HG03521 (cell line): ENCODE data around the gene CDK6.

Experiments
- ATAC-seq: cut with Tn5 transposase; IDR thresholded peaks from one replicate; pipeline ENCODE4 v1.9.1; 2021; ENCODE audit warnings: mild to moderate bottlenecking, moderate library complexity; ENCODE audit not compliant: unreplicated experiment

CDK6 gene

DNA sequence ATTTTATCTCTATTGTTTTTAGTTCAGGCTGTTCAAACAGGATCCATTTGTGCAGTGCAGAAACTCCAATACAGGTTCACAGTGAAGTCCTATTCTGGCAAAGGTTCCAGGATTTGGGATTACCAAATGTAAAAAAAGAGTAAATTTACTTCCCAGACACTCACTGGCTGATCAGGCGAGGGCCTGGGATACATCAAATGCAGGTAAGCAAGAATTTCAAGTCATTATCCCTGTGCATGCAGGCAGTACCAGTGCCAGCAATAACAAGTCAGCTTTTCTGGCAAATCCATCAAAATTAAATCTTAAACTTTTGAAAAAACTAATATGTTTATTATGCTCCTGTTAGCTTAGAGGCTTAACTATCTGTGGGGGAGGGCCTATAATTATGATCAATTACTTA, 6.3 kb downstream of the CDK6 start:
- ATAC-seq: no peak

DNA sequence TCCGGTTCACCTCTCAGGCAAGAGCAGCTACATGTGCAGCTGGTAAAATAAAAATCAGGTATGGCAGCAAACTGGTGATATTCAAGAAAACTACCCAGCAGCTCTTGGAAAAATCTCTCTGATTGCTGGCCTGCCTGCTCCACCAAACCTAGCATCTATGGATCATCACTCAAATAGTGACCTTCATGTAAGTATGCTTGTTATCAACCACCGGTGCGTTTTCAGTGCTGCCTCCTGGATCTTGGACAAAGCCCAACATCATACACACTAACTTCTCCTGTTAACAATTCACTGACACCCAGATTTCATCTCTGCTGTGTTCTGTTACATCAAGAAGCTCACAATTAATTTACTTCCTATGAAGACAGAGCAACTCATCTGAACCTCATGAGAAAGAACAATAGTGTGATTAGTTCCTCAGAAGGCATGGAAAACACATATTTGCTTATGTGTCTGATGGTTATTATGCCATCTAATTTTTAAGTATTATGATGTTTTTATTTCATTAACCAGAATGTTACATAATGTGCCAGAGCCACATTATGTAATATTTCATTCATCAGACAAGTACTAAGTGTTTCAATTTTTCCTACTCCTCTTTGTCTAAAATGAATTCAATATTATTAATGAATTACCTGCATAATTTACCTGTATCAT, 8.8 kb downstream of the CDK6 start:
- no peak for ATAC-seq

DNA sequence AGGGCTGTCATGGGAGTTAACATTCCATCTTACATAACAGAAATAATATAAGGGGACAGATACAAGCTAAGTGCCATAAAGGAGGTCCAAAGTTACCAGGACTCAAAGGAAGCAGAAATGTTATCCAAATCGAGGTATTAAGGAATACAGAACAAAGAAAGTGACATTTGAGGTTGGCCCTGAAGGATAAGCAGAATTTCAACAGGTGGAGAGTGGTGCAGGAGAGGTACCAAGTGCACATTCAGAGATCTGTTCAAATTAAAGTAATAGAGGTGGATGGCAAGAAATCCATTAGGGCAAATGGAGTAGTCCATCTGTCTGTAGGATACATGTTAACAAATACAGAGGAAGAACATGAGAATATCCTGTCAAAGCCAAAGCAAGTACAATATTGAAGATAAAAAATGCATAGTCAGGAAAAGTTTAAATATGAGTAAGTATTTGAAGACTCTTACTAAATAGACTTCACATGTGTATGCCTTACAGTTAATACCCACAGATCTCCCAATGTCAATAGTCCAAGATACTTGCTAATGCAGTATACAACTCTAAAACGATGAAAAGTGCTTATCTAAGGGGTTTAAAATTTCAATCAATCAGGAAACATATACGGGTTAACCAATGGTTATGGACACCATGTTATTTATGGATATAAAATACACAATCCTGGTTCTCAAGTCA, 10.0 kb downstream of the CDK6 start:
- ATAC-seq: no peak

DNA sequence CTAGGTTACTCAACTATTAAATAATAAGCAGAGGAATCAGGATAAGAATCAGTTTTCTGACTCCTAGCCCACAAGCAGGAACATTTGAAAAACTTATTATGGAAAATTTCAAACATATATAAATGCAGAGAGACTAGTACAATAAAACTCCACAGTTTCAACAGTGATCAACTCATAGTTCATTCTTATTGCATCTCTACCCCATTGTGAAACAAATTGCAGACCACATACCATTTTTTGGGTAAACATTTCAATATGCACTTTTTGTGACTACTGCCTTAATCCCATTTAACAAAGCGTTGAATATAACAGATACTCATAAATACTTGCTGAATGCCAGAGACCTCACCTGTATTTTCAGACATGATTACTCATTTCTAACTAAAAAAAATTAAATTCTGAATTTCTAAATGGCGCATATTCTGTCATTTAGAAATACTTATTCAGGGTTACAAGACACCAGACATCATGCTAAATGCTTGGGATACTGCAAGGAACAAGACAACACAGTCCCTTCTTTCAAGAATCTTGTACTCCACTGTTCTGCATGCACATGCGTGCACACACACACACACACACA, 11.4 kb downstream of the CDK6 start:
- no peak for ATAC-seq

DNA sequence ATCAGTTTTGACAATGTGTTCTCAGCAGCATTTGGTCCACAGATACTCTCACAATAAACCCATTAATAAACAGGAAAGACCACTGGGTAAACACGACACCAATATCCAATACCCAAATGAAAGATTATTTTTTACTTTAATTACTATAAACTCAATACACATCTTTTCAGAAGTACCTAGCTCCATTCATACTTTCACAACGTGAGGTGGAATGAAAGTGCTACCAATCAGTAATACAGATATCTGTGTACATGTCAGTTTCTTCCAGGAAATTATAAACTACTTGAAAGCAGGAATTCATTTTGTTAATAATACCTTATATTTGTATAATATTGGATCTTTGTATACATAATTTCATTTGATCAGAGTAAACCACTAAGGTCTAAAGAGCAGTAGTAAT, 11.9 kb downstream of the CDK6 start:
- no peak for ATAC-seq

DNA sequence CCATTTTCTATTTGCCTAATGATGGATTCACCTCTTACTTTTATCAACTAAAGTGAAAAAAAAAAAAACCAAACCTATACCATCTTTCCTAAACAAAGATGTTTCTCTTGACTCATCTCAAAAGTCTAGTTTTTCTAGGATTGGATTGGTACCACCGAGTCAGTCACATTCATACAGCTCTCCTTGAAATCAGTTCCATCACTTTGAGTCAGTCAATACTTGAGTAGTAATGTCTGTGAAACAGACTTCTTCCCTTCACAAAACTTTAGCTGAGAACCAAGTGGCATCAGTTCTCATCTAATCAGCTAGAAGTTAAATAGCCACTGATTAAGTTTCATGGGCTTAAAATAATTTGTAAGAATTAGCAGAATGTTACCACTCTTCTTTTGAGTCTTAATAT, 13.3 kb downstream of the CDK6 start:
- no peak for ATAC-seq

DNA sequence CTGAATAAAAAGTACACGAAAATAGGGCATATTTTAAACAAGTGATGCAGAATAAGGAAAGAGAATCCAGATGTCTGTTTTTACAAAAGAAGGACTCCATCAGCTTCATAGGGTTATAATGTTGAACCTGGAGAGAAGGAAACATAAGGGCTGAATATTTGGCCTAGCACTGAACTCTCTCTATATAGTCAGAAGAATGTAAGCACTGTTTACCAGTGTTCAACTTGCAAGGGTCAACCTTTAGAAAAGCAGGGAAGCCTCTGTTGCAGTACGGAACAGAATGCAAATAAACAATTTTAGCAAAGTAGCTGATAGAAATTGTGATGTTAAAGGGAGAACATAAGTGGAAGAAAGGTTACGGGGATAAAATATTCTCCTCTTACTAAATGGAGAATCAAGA, 16.2 kb downstream of the CDK6 start:
- no peak for ATAC-seq

DNA sequence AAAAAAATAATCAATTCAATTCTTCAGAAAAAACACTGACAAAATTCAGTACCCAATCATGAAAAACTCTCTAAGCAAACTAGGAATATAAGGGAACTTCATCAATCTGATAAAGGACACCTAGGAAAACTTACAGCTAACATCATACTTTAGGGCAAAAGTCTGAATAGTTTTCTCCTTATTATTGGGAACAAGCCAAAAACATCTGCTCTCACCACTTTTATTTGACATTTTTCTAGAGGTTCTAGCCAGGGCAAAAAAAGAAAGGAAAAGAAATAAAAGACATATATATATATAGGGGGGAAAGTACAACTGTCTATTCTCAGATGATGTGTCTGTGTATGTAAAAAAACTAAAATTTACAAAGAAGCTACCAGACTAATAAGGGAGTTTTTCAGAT, 19.0 kb downstream of the CDK6 start:
- no peak for ATAC-seq

DNA sequence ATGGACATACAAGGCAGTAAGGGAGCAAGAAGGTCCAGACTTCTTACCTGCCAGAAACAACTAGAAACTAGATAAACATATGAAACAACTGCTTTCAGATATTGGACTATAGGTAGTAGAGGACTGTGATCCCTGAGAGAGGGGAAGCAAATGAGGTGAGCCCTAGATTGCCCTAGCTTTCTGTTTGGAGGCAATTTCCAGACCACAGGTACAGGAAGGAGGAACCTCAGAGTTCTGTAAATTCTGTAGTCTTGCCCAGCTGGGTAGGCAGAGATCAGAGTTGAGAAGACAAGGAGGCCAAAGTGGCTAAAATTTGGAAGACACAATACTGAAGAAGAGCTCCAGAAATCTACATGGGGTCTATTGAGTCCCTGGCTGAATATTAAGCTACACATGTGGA, 21.0 kb downstream of the CDK6 start:
- ATAC-seq: no peak

DNA sequence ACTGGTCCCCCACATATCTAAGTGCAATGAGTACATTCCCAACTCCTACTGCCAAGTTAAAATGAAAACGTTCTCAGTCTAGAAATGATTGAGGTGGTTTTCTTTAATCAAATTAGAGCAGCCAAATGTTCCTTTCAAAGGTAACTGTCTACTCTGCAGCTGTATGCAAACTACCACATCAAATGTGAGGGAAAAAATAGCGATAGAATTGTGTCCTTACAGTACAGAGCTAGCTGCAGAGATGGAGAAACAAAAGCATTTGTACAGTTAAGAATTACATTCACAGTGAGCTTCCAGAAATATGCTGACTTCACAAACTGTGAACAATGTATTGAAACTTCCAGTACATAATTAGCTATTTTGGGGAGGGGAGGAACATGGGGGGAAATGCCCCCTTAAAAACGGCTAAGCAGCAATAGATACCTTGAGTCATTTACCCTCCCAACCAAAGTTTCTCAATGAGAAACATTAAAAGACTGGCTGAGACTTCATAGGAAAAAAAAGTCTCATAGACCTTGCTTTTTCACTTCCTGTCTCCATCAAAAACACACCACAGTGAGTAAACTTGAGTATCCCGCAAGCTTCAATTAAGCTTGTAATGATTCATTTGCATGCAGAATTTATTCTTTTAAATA, 22.9 kb downstream of the CDK6 start:
- peak; percentile 30 for ATAC-seq

DNA sequence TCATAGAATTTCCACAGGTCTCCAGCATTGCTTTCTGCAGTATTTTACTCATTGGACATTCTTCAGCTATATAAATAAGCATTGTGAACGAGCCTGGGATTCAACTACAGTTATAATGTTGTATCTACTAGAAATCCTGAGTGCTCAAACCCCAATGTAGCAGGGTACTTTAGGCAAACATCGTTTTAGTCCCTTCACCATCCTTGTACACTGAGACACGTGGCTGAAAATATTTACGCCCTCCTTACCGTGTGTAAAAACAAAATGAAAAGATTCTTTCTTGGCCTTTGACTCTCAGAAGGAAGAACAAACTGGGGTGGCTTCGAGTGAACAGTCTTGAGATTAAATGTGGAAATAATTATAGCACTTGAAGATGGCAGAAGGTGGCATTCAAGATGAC, 25.2 kb downstream of the CDK6 start:
- ATAC-seq: no peak

DNA sequence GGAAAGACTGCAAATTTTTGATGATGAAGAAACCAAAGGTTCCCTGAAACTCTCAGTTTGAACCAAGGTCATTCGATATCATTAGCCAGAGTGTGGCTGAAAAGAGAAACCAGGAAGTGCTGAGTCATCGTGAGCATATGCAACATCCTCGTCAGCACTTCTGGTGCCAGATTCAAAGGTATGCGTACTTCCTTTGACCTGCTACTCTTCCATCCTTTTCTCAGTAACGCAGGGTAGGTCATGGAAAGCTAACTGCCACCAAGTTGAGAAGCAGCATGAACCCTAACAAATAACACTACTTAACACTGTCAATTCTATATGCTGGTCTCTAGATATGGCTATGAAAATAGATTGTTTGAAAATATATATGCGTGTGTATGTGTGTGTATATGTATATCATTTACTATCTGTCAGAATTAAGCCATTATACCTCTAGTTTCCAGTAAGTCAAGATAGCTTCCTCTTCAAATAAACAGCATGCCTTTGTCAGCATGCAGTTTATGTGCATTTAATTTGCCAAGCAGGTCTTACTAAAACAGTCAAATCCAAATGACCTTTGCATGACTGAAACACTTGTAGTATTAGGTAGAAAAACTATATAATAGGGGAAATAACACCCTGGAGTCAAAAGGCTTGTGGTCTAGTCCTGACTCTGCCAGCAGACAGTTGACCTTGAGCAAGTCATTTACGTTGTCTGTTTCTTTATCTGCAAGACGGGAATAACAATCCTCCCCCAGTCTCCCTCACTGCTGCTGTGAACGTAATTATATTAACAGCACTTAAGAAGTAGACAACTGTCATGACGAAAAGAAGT, 26.4 kb downstream of the CDK6 start:
- ATAC-seq: peak; percentile 82

DNA sequence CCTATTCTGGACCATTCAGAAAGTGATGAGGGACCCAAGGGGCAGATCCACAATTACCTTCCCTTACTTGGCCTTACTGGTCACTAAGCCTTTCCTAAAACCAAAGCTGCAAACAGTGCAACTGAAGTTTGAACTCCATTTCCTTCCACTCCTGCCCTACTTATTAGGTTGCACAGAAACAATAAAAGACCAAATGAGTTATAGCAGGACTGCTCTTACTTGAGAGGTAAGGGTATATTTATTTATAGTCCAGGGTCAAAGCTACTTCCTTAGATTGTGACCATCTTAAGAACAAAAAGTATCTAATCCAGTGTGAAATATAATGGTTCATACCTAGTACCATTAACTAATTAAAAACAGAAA, 27.0 kb downstream of the CDK6 start:
- ATAC-seq: peak; percentile 13

DNA sequence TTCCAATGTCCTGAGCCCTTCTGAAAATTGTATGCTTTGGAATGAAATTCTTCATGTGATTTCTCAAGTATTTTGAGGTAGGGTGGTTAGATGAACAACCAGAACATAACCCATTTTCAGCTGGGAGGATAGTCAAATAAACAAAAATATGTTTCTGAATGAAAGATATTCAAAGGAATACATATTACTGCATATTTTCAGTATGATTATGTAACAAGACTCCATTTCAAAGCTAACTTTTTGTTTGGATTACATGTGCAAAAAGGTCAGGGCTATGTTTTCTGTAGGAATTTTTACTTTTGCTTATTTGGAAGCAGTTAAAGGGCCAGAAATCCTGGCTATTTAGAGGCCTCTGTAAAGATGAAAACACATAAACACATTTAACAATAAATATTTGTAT, 27.7 kb downstream of the CDK6 start:
- ATAC-seq: no peak

DNA sequence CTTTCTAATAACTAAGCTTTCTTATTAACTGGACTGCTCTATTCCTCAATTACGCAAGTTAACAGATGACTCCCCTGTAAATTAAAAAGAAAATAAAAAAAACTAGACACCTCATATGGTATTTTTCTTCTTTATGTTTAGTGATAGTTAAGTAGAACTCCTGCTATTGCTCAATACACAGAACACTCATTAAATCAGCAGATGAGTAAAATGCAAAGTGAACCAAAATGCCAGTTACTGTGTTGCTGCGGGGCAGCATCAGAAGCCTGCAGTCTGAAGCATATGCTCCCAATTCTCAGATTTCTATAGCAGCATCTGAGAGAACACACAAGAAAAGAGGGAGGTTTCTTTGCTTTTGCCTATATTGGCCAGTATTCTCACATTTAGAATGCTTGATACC, 28.4 kb downstream of the CDK6 start:
- no peak for ATAC-seq

DNA sequence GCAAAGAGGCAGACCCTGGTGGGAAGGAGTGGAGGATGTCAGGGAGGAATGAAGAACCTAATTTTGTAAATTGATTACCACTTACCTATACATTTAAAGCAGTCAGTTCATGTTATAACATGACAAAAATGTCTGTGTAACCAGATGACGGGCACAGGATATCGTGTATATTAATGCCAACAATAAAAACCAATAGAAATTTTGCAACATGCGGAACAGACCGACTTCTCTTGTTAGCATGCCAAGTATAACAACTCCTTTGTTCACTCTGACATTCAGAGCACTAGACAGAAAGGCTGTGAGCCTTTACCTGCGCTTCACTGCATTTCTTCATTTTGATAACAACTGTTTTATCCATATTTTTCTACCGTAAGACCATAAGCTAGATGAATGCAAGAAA, 29.9 kb downstream of the CDK6 start:
- no peak for ATAC-seq

DNA sequence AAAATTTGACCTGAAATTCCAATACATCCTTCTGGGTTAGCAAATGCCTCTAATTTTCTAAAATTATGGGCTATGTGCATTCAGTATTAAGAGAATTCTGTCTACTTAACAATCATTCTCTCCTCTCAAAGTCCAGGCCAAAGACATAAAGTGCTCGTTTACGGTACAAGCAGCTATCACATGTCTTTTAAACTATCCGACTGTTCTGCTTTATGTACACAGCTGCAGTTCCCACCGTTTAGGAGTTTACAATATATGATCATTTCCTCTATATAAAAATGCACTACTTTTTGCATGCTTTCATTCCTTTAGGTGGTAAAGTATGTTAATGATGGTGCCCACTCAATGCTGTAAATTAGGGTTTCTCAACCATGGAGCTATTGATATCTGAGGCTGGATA, 34.0 kb downstream of the CDK6 start:
- ATAC-seq: no peak

DNA sequence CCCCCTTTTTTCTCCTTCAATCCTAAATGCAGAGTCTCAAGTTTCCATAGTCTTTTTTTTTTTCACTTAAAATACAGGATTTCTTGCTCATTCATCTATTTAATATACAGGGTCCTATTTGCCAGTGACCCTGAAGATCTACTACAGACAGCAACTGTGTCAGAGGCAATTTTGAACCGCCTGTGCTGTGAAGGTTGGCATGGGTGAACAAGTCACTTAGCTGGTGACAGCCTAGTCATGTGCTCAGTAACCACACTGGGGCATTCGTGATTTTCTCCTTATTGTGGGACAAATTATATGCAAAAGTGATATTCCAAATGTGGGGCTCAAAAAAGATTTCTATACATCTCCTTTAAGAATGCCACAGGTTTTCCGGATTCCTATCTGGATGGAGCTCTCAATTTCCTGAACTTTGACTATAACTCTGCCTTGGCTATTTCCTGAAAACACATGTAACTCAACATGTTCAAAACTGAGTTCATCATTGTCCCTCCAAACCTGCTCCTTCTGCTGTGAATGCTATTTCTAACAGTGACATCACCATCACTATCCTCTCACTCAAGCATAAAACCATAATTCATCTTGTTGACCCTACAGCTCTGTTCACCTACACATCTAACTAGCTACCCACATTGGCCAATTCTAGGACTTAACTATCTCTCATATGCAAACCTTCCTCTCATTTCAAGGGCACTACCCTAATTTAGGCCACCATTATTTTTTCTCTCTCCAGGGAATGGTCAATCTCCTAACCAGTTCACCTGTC, 36.7 kb downstream of the CDK6 start:
- no peak for ATAC-seq

DNA sequence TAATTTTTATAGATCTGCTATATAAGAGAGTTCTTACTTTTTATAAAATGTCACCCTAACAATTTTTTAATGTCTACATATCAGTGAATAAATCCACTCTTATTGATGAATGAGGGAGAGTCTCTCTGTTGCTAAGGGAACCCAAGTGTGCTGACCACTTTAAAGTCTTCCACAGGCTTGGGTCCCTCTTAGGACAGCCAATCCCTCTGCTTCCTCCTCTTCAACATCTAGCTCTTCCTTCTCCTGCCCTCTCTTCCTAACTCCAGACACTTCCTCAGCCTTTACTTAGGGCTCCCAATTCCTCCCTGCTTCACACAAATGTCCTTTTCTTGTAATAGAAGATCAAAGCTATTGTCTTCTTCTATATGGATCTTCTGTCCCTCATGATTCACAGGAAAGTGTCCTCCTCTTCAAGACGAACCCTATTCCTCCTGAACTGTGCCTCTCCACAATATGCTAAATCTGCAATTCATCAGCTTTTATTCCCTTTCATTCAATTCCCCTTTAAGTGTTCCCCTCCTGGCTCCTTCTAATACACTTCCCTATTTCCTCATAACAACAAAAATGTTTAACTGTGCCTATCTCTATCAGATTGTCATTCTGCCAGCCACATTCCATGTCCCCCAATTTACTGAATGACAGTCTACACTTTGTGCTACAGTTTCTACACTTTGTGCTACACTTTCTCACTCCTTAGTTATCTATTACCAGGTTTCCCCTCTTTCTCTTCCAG, 37.7 kb downstream of the CDK6 start:
- ATAC-seq: no peak

DNA sequence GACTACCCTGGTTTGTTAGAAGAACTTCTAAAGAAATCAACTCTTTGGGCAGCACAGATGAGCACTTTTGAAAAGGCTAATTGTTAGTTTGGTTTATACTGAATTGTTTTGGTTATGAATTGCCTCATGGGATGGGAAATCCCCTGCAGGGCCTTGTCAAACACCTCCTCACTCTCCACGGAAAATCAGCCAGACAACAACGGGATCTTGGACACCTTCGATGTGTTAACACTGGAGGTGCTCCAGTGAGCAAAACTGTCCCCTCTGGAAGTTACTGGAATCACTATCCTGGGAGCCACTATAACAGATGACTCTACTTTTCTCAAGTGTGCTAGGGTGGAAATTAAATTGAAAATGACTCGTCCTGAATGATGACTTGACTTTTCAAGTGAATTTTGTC, 38.7 kb downstream of the CDK6 start:
- ATAC-seq: no peak
